NCI-H1930 (cell line): ENCODE measurements around the gene NECTIN1.

ENCODE experiments used
- DNase-seq, 2 experiments: peaks; one replicate each; lab custom pipeline; 2025; lab: John Stamatoyannopoulos, UW

NECTIN1 gene

GRCh38 chr11:119730789-119731386 lies 1.9 kb upstream of the NECTIN1 start:
- no peak for DNase-seq

GRCh38 chr11:119729951-119730613 lies 1.1 kb upstream of the NECTIN1 start:
- DNase-seq, result no peak

DNA sequence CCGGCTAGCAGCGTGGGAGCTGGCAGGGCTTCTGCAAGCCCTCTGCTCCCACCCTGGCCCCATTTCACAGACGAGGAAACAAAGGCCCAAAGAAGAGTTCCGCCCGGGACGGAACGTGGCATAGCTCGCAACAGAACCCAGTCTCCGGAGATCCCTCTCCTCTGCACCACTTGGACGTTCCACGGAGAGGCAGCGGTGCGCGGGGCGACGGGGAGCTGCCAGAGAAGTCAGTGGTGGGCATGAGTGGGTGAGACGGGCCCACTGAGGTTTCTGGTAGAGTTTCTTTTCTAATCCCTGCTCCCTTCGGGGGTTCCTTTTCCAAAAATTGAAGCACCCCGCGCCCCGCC lies 554 bp upstream of the NECTIN1 start:
- no peak for DNase-seq

DNA sequence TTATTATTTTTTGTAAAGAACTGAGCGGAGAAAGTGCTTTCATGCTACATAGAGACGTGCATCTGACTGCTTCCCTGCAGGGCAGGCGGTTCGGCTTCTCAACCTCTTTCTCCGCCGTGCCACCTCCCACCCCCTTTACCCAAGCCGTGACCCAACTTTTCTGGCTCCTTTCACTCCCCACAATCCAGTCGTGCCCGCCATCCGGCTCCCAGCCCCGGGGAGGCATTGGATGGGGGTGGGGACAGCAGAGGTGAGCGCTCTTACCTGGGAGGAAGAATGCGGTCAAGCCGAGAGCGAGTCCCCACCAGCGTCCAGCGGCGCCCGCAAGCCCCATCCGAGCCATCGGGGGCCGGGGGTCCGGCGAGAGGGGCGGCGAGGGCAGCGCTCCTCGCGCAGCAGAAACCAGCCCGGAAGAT lies 781 bp downstream of the NECTIN1 start:
- DNase-seq, result no peak

DNA sequence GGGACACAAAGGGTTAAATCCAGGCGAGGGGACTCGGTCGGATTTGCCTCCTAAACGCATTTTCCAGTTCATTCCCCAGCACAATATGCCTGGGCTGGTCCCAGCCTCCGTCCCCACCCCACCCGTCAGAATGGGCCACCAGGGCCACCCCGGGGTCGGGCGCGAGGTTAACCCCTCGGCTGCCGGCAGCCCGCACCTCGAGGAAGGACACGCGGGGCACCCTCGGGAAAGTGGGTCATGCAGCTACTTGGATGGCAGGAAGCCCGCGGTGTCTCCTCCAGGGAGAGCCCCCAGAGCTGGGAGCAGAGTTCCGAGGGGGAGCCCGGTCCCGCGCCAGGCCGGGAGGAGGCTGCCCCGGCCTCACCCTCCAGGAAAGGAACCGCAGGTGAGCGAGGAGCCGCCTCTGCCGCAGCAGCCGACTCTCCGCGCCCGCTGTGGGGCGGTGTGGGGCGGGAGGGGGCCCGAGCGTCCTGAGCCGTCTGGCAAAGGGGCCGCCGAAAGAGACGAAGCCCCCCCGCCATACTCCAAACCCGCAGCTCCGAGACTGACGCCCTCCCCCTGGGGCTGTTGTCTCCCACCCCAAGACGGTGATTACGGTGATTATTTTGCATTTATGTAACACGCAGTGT lies 1.4 kb downstream of the NECTIN1 start:
- DNase-seq, result peak; percentile 6 to 32

DNA sequence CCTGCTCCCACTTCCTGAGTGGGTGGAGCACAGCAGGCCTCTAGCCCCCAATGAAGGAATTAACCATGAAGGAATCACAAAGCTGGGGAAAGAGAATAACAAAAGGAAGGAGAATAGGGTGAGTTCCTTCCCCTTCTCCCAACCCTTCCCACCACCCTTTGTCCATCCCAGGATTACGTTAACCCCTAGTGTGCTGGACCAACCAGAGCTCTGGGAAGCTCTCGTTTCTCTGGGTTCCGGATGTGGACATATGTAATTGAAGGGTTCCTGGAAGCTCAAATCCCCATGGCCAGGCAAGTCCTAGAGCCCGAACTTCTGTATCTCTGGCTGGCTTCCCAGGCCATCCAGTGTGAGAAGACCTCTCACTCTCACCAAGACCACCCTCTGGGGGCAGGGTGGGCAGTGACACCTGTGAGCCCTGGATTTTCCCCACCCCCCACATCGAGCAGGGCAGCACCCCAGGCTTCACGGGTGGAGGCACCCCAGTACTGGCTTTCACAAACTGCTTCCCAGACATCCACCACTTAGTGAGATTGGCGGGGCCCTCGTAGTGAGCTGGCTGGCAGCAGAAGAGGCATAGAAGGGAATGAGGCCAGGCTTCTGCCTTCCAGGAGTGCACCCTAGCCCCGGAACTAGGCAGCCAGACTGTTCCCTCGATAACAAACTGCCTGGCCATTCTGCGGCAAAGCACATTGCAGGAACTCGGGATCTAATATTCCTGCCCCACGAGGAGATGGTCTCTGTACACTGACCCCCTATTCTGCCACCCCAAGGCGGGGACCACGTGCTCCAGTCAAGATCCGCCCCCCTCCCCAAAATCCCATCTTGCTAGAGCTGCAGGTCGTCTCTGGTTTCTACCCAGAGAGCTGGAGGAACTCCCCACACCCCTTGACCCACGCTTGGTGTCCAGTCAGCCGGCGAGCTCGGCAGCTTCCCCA lies 2.1 kb downstream of the NECTIN1 start:
- no peak for DNase-seq

GRCh38 chr11:119726150-119726553 lies 2.8 kb downstream of the NECTIN1 start:
- DNase-seq, result no peak

DNA sequence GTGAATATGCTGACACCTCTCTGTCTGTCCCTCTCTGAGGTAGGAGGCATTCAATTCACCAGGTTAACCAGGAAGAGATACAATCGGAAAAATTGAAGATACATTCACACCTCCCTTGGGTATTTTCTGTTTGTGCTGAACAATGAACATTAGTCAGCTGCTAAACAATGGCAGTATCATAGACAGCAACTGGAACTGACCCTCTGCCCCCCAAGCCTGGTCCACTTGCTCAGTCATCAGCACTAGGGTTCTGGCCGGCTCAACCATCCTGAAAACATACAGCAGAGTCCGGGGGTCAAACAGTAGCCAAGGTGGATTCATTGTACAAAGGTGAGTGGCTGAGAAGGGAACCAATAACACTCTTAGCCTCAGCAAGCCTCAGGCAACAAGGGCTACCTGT lies 4.0 kb downstream of the NECTIN1 start:
- no peak for DNase-seq

DNA sequence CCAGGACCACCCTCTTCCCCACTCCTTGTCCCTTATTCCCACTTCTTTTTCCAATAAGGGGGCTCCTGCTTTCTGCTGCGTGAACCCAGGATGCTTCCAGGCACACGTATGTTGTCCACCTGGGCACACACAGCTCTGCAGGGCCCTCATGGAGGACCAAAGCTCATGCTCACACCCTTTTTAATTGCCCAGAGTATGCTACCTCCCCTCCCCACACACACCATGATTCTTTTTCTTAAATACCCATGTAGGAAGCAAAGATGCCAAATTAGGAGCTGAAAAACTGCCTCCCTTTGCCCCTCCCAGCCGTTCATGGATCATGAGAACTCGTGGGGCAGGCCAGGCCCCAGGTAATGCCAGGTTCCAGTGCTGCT lies 5.1 kb downstream of the NECTIN1 start:
- DNase-seq, result no peak

- no peak for DNase-seq
These were observed 5.6 kb downstream of the NECTIN1 start for GRCh38 chr11:119723243-119723951.

DNA sequence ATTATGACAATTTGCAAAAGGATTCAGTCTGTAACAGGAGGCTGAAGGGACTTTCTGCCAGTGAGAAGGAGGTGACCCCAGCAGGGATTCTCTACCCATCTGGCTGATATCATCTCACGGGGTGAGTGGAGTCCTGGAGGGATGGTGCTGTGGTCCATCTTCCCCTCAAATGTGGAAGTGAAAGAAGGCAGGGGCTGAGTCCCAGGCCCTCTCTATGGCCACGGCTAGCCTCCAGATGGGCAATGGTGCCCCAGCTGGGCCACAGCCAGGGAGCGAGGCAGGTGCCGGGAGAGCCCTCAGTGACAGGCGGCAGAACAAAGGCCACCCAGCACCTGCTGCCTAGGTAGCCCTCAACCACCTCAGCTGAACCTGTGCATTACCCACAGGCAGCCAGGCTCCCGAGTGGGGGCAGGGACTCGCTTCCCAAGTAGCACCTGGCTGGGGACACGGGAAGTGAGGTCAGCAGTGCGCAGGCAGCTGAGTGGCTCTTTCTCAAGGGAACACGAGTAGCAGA lies 6.7 kb downstream of the NECTIN1 start:
- DNase-seq, result no peak

- no peak for DNase-seq
These were observed 7.6 kb downstream of the NECTIN1 start for GRCh38 chr11:119721129-119722120.

GRCh38 chr11:119720311-119720913 lies 8.6 kb downstream of the NECTIN1 start:
- DNase-seq, result no peak

DNA sequence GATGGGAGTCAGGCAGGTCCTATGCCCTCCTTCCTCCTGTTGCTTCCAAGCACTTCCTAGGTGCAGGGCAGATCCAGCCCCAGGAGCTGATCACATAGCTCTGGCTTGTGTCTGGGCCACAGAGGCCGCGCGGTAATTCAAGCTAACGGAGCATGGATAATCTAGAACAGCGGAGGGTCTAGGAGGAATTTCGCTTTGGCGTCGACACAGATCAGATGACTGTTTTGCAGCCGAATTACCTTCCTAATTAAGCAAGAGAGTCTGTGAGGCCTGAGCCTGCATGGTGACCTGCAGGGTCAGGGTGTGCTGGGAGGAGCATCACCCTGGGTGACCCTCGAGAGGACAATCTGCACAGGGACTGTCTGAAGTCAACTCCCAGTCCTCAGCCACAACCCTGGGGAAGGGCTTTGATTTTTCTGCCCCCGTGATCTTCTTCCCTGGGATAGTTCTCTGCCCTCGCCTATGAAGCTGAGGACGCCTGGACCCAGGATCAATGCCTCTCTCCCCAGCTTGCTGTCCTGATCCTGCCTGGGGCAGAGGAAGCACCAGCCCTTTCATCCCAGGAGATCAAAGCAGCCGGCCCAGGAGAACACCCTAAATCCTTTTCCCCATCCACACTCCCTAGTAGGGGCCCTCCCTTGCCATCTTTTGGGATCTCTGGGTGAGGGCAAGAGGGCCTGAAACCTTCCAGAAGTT lies 11.0 kb downstream of the NECTIN1 start:
- no peak for DNase-seq

- no peak for DNase-seq
These were observed 12.2 kb downstream of the NECTIN1 start for GRCh38 chr11:119716582-119717498.

GRCh38 chr11:119714590-119714989 lies 14.4 kb downstream of the NECTIN1 start:
- no peak for DNase-seq

GRCh38 chr11:119714189-119714588 lies 14.8 kb downstream of the NECTIN1 start:
- DNase-seq, result no peak

DNA sequence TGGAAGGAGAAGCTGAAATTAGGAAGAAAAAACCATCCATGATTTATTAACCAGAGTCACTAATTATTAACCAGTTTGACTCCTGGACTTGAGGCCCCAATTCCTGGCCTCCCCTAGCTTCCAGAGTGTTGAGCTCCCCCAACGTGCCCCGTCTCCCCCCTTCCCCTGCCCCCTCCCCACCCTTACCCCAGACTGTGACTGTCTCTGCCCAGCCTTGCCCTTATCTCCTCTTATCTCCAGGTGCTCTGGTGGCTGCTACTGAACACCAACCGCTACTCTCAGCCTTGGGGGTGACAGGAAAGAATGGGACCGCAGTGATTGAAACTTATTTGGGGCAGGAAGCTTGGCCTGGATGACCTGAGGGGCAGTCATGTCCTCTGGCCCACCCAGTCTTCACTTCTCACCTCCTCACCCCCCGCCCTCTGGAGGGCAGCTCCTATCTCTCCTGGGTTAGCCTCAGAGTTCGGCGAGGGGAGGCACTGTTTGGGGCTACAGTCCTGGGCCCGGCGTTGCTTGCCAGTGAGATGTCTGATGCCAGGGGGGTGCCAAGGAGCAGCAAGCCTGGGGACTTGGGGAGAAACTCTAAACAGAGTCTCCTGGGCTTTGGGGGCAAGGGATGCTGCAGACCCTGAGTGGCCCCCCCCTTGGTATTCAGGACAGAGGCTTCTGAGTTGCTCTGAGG lies 15.5 kb downstream of the NECTIN1 start:
- DNase-seq, result no peak
